IMR-90 (cell line): ENCODE data around the gene SCPEP1. TPM values are rescaled to one million over a fixed set of nuclear protein-coding genes. Genes with fewer than 3 reads are reported as not detected.

Source experiments
- ATAC-seq: fragments of 200-7000 bp; cut with Tn5 transposase; 2 replicates; pipeline ENCODE4 v1.9.1; 2020; ENCODE audit warnings: low read depth, mild to moderate bottlenecking, moderate library complexity
- BruUV-seq: library from RNA; stranded (reverse); fragments of 400-500 nt; replicated peaks from 2 replicates; lab custom pipeline; 2021; lab: Mats Ljungman, UMichigan
- CTCF ChIA-PET: fragments of 300-600 bp; formaldehyde crosslinking; extraction: SDS; loops from one replicate; lab custom pipeline; 2021; ENCODE audit warnings: antibody characterized with exemption; lab: Yijun Ruan, JAX
- POLR2A ChIA-PET: fragments of 300-600 bp; sonication (Branson Sonifier 250); formaldehyde crosslinking; loops from one replicate; lab custom pipeline; 2022; ENCODE audit warnings: antibody characterized with exemption; ENCODE audit not compliant: unreplicated experiment; lab: Charles Lee
- DNase-seq: peaks from one replicate; pipeline ENCODE4 v3.0.0; 2013
- H2AFZ ChIP-seq: replicated peaks from 2 replicates; pipeline ENCODE3; 2013; ENCODE audit warnings: low read length, mild to moderate bottlenecking; ENCODE audit not compliant: poor library complexity
- H2AK5ac ChIP-seq: 2 replicates; pipeline ENCODE4 v1.6.1; 2013; ENCODE audit warnings: low read depth, low read length, inconsistent platforms
- H2AK9ac ChIP-seq: replicated peaks from 2 replicates; pipeline ENCODE3; 2013; ENCODE audit warnings: mild to moderate bottlenecking, low read depth, low read length, moderate library complexity; ENCODE audit not compliant: poor library complexity
- H2BK120ac ChIP-seq: 2 replicates; pipeline ENCODE4 v1.6.1; 2013; ENCODE audit warnings: low read depth, low read length, inconsistent platforms
- H2BK15ac ChIP-seq: 3 replicates; pipeline ENCODE4 v1.6.1; 2013; ENCODE audit warnings: low read depth, low read length, inconsistent platforms
- H2BK20ac ChIP-seq: 2 replicates; pipeline ENCODE4 v1.6.1; 2013; ENCODE audit warnings: low read depth, mild to moderate bottlenecking, inconsistent platforms, low read length, moderate library complexity
- H2BK5ac ChIP-seq: 2 replicates; pipeline ENCODE4 v1.6.1; 2013; ENCODE audit warnings: mild to moderate bottlenecking, low read depth, low read length, inconsistent platforms; ENCODE audit not compliant: poor library complexity, severe bottlenecking
- H3K14ac ChIP-seq: replicated peaks from 2 replicates; pipeline ENCODE4 v1.6.1; 2013; ENCODE audit warnings: low read depth, low read length, inconsistent platforms
- H3K18ac ChIP-seq: 2 replicates; pipeline ENCODE4 v1.6.1; 2013; ENCODE audit warnings: low read depth, low read length, control low read depth
- H3K23ac ChIP-seq: 2 replicates; pipeline ENCODE4 v1.6.1; 2013; ENCODE audit warnings: low read depth, low read length, inconsistent platforms
- H3K27ac ChIP-seq: 2 replicates; pipeline ENCODE4 v1.5.1; 2013; ENCODE audit warnings: mild to moderate bottlenecking, control low read depth, low read length; ENCODE audit not compliant: insufficient read depth
- H3K27me3 ChIP-seq: 2 replicates; pipeline ENCODE4 v1.6.1; 2013; ENCODE audit warnings: low read length; ENCODE audit not compliant: control insufficient read depth, insufficient read depth
- H3K36me3 ChIP-seq: 2 replicates; pipeline ENCODE4 v1.6.1; 2013; ENCODE audit warnings: low read length, mixed read lengths; ENCODE audit not compliant: control insufficient read depth, insufficient read depth
- H3K4ac ChIP-seq: 2 replicates; pipeline ENCODE4 v1.6.1; 2013; ENCODE audit warnings: low read depth, low read length, inconsistent platforms
- H3K4me1 ChIP-seq: 2 replicates; pipeline ENCODE4 v1.6.1; 2013; ENCODE audit warnings: low read length, mixed read lengths; ENCODE audit not compliant: control insufficient read depth, insufficient read depth
- H3K4me2 ChIP-seq: 2 replicates; pipeline ENCODE4 v1.6.1; 2013; ENCODE audit warnings: low read depth, mild to moderate bottlenecking, control low read depth, low read length, moderate library complexity
- H3K4me3 ChIP-seq: 2 replicates; pipeline ENCODE4 v1.5.1; 2013; ENCODE audit warnings: low read depth, mild to moderate bottlenecking, control low read depth, low read length, moderate library complexity; ENCODE audit not compliant: insufficient read depth
- H3K56ac ChIP-seq: 2 replicates; pipeline ENCODE4 v1.6.1; 2013; ENCODE audit warnings: low read length, inconsistent platforms; ENCODE audit not compliant: insufficient read depth; ENCODE audit errors: extremely low read depth
- H3K79me1 ChIP-seq, 2 experiments: 2 replicates each; pipeline ENCODE4 v1.6.1; 2013; ENCODE audit warnings: low read length in 2 of 2, inconsistent platforms in 1 of 2, low read depth in 1 of 2
- H3K9ac ChIP-seq: 2 replicates; pipeline ENCODE4 v1.6.1; 2013; ENCODE audit warnings: low read depth, low read length, control low read depth
- H3K9me1 ChIP-seq: 2 replicates; pipeline ENCODE4 v1.6.1; 2013; ENCODE audit warnings: low read length, inconsistent platforms; ENCODE audit not compliant: insufficient read depth
- H3K9me3 ChIP-seq: 2 replicates; pipeline ENCODE4 v1.6.1; 2013; ENCODE audit warnings: low read length; ENCODE audit not compliant: control insufficient read depth, insufficient read depth
- H4K20me1 ChIP-seq: 2 replicates; pipeline ENCODE4 v1.6.1; 2013; ENCODE audit warnings: low read length, inconsistent platforms; ENCODE audit not compliant: insufficient read depth
- H4K5ac ChIP-seq: 2 replicates; pipeline ENCODE4 v1.6.1; 2013; ENCODE audit warnings: mild to moderate bottlenecking, low read depth, low read length, control low read depth
- H4K8ac ChIP-seq, 2 experiments: 2 replicates each; pipeline ENCODE4 v1.6.1; 2013; ENCODE audit warnings: low read depth in 2 of 2, low read length in 2 of 2, control low read depth in 1 of 2, inconsistent platforms in 1 of 2
- H4K91ac ChIP-seq: 2 replicates; pipeline ENCODE4 v1.6.1; 2013; ENCODE audit warnings: low read depth, low read length, inconsistent platforms; ENCODE audit not compliant: insufficient read depth
- NFE2L2 ChIP-seq: fragments of 150-350 bp; IDR thresholded peaks from 2 replicates; pipeline ENCODE4 v1.6.1; 2016; ENCODE audit warnings: low read depth, mild to moderate bottlenecking, low read length
- WGBS, 2 experiments: methylation state at CpG; one replicate each; pipeline versions ENCODE4 v1.1.5 to v1.1.7; 2013; ENCODE audit warnings: missing lambda C conversion rate in 2 of 2; ENCODE audit not compliant: insufficient read length in 1 of 2; ENCODE audit errors: extremely low coverage in 2 of 2; 5-methylcytosine and 5-hydroxymethylcytosine counted together
- dilution Hi-C: fragments of 300-500 bp; cut with HindIII; formaldehyde crosslinking; loops from one replicate; pipeline ENCODE4 v1.14.3; 2018; ENCODE audit warnings: low sequenced_read_pairs; ENCODE audit not compliant: unreplicated experiment
- in situ Hi-C: fragments of 300-500 bp; cut with MboI; formaldehyde crosslinking; loops from 3 replicates; pipeline ENCODE4 v1.14.3; 2019; ENCODE audit warnings: low sequenced_read_pairs, inconsistent platforms, mixed read lengths
- intact Hi-C: fragments of 100-400 bp; cut with micrococcal nuclease; formaldehyde crosslinking; loops from 2 replicates; pipeline ENCODE4 v1.10.0; 2022
- polyA plus RNA-seq, 3 experiments: library from polyadenylated mRNA; depleted of rRNA; stranded (reverse); fragments of >200 nt; gene quantifications; 2 replicates each; pipeline ENCODE4 v1.2.3, GENCODE V29; 2012; ENCODE audit warnings: low replicate concordance in 1 of 3
- total RNA-seq: library from RNA; depleted of rRNA; stranded (reverse); fragments of >200 nt; gene quantifications from 2 replicates; pipeline ENCODE4 v1.2.3, GENCODE V29; 2012

The SCPEP1 gene
- total and polyA plus RNA-seq, 2 of the 4 experiments (the other 2 are of a cell fraction) = 16.5 to 32.1 TPM

DNA sequence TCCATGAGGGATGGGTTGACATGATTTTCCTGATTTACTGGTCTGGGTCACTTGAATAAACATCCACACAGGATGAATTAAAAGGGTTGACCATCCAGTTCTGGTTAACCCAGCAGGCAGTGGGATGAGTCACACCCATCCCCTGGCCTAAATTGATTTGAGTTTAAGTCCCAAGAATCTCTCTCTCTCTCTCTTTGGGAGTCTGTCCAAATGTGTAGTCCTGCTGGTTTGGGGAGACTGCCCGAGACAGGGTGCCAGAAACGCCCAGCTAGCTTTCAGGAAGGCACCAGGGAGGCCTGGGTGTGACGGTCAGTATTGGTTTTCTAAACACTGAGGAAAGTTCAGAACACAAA, 38.8 kb downstream of the SCPEP1 start:
- no peaks in the 10 kb centered on the region for H3K4me1 ChIP-seq
- no peak overlapping the region for H2BK15ac ChIP-seq
- no CpG with 5 or more reads among the region's 3 CpGs for WGBS, 2 experiments
- POLR2A ChIA-PET = no interaction called here
- H3K9ac ChIP-seq = no peak overlapping the region
- no peak overlapping the region for H3K4me2 ChIP-seq
- no TSS peak for BruUV-seq
- H3K27ac ChIP-seq = no peak overlapping the region
- H4K91ac ChIP-seq = no peak overlapping the region
- no peak overlapping the region for H3K4me3 ChIP-seq
- no peak overlapping the region for H4K5ac ChIP-seq
- H2BK20ac ChIP-seq = no peak overlapping the region
- dilution Hi-C loops (no loop called here), in situ Hi-C loops (no loop called here), intact Hi-C loops (no loop called here)
- no peak overlapping the region for H2AK5ac ChIP-seq
- no peak overlapping the region for H2AK9ac ChIP-seq
- H4K8ac ChIP-seq = no peak overlapping the region
- H3K27me3 ChIP-seq = peaks cover 1% of the 10 kb centered on the region; the same call in 1 of the 2 replicates
- H3K14ac ChIP-seq = no peak overlapping the region
- H3K9me3 ChIP-seq = no peaks in the 10 kb centered on the region
- H3K79me1 ChIP-seq = no peaks in the 10 kb centered on the region
- no peaks in the 10 kb centered on the region for H3K9me1 ChIP-seq
- no peak for TF ChIP-seq NFE2L2
- no peak overlapping the region for H2BK120ac ChIP-seq
- no peak overlapping the region for H2BK5ac ChIP-seq
- H3K56ac ChIP-seq = no peak overlapping the region
- no peak overlapping the region for H3K4ac ChIP-seq
- DNase-seq = peak; percentile 34
- 0 out of 2 replicates have a peak, but pooled peaks have one; percentile 42 for ATAC-seq
- no peaks in the 10 kb centered on the region for H4K20me1 ChIP-seq
- H2AFZ ChIP-seq = no peak overlapping the region
- no peak overlapping the region for H3K23ac ChIP-seq
- H3K18ac ChIP-seq = no peak overlapping the region
- CTCF ChIA-PET = no interaction called here
- no peaks in the 10 kb centered on the region for H3K36me3 ChIP-seq
